IPS-18c (cell line): ENCODE results near the gene RPA1.
"Not testable (repeated sequence)": the region's sequence is repeated elsewhere in the genome, so short reads cannot be mapped to it uniquely, and the experiment has no call there.

Experiments
- H3K4me3 ChIP-seq: 2 replicates; pipeline ENCODE4 v1.7.0; 2013; ENCODE audit warnings: low read depth, mild to moderate bottlenecking, low read length, moderate library complexity; ENCODE audit not compliant: insufficient read depth
- H3K9me3 ChIP-seq: one replicate; pipeline ENCODE4 v1.6.1; 2013; ENCODE audit warnings: mild to moderate bottlenecking, low read length, moderate library complexity; ENCODE audit not compliant: control insufficient read depth, insufficient read depth

RPA1 gene

DNA sequence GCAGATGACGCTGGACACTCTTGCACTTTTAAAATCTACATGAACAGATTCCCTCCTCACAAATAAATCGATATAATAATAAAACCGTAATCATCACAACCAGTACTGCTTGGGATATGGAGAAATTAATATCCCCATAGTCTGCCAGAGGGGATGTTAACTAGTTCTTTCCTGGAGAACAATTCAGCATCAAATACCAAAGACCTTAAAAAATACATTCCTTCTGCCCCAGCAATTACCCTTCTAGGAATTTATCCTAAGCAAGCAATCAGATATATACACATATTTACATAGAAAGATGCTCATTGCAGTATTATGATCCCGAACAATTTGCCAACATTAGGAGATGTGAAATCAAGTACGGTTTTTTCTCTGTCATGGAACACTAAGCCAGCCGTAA is 21.9 kb upstream of the RPA1 start:
- H3K9me3 ChIP-seq, result peaks cover 2% of the 10 kb centered on the region
- H3K4me3 ChIP-seq, result no peak overlapping the region

DNA sequence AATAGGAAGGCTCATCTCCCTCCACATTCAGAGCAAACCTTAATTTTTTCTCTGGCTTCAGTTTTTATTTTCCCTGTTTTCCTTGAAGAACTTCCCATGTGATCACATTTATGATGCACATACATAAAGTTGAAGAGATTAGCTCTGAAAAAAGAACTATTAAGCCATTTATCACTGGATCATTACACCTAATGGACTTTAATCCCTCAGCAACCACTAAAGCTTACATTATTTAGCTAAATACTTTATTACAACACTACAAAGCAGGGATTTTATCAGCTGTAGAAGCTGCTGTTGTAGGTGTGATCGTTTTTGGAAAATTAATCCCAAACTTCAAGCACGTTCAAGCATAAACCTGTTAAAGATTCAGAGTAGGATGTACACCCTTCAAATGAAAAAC is 21.2 kb upstream of the RPA1 start:
- Histone ChIP-seq H3K9me3 (peaks cover 2% of the 10 kb centered on the region), H3K4me3 (no peak overlapping the region)

DNA sequence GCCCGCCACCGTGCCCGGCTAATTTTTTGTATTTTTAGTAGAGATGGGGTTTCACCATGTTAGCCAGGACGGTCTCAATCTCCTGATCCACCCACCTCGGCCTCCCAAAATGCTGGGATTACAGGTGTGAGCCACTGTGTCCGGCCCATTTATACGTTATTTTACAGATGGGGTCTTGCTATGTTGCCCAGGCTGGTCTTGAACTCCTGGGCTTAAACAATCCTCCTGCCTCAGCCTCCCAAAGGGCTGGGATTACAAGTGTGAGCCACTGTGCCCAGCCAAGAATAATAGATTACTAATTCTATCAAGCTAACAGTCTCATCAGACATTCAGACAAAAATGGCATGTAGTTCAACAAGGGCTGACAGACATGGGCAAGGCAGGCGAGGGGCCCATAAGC is 20.0 kb upstream of the RPA1 start:
- not testable (repeated sequence) for H3K4me3 ChIP-seq, H3K9me3 ChIP-seq

DNA sequence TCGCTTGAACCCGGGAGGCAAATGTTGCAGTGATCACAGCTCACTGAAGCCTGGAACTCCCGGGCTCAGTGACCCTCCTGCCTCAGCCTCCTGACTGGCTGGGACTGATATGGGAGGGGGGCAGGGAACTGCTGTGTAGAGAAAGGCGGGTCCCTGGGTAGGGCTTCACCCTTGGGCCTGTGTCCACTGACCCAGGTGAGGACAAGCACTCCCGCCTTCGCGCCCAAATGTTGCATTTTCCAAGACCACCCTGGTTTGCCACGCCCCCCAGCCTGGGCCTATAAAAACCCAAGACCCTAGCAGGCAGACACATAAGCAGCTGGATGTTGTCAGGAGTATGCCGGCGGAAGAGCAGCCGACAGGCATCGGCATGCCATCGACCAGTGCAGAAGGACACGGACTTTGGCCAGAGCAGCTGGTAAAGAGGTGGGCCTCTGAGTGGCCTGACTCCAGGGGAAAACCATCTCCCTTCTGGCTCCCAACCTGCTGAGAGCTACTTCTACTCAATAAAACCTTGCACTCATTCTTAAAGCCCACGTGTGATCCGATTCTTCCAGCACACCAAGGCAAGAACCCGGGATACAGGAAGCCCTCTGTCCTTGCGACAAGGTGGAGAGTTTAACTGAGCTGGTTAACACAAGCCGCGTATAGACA is 19.2 kb upstream of the RPA1 start:
- no peak overlapping the region for H3K4me3 ChIP-seq
- H3K9me3 ChIP-seq, result no peaks in the 10 kb centered on the region

DNA sequence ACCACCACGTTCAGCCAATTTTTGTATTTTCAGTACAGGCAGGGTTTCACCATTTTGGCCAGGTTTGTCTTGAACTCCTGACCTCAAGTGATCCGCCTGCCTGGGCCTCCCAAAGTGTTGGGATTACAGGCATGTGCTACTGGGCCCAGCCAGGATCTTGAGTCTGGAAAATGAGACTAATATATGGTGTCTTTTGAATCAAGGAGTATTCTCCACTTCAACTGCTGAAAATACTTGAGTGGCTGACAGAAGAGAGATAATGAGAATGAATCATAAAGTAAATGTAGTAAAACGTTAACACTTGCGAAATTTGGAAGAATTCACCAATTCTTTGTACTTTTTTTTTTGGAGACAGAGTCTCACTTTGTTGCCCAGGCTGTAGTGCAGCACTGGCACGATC is 16.7 kb upstream of the RPA1 start:
- Histone ChIP-seq H3K4me3 (no peak overlapping the region), H3K9me3 (no peaks in the 10 kb centered on the region)

DNA sequence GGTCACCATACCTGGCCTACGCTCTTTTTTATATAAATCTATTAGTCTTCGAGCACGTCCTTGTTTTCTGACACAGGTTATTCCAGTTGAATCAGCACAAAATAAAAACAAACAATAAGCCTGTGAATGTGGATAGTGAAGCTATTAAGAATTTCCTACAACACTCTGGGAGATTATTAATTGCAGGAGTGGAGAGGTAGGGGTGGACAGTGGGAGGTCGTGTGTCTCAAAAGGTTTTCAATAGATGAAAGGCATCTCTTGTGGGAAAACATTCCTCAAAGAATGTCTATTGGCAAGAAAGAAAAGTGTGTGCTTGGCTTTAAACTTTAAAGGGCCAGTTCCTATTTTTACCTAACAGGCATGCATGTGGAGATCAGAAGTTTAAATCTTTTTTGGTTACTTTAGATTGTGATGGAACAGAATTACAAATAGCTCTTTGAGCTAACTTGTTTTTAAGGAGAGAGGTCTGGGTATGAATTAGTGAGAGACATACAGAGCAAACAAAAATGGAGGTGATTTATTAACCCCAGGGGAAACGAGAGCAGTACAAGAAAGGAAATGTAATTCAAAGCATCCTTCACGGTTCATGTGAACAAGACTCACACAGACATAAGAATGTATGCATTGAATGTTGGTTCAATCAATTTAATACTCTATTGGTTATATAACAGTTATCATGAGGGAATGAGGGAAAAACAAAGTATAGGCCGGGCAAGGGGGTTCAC is 9.1 kb upstream of the RPA1 start:
- Histone ChIP-seq H3K9me3 (no peaks in the 10 kb centered on the region), H3K4me3 (no peak overlapping the region)

DNA sequence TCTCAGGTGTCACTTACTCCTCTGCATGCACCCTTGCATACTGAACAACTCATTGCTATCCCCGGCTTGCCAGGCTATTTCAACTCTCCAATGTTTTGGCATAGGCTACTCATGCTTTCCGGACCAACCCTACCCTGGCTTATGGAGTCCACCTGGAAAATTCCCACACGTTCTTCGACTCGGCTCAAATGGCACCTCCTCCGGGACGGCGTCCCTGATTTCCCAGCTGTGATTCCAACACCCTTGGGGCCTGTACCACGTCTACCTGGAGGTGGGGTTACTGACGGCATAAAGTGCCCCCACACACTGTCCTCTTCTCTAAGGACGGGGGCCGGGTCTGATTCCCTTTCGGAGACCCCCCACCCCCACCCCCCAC is 601 bp upstream of the RPA1 start:
- peak overlapping the region; percentile 83 for H3K4me3 ChIP-seq
- H3K9me3 ChIP-seq, result no peaks in the 10 kb centered on the region

DNA sequence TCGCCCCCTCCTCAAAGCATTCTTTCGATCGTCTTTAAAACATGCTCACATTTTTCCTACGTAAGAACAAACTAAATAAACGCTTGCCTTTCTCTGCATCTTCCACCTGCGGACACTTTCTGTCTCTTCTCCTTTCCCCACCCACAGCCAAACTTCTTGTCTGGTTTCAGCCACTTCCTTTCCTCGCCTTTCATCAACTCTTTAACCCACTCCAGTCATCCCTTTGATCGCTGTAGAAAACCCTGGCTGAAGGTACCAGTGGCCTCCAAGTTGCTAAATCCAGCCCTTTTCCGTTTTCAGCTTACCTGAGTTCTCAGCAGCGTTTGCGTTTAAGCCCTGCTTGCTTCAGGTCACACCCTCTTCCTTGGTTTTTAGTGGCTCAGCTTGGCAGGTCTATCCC is 483 bp downstream of the RPA1 start:
- Histone ChIP-seq H3K9me3 (no peaks in the 10 kb centered on the region), H3K4me3 (peak overlapping the region; percentile 83)

DNA sequence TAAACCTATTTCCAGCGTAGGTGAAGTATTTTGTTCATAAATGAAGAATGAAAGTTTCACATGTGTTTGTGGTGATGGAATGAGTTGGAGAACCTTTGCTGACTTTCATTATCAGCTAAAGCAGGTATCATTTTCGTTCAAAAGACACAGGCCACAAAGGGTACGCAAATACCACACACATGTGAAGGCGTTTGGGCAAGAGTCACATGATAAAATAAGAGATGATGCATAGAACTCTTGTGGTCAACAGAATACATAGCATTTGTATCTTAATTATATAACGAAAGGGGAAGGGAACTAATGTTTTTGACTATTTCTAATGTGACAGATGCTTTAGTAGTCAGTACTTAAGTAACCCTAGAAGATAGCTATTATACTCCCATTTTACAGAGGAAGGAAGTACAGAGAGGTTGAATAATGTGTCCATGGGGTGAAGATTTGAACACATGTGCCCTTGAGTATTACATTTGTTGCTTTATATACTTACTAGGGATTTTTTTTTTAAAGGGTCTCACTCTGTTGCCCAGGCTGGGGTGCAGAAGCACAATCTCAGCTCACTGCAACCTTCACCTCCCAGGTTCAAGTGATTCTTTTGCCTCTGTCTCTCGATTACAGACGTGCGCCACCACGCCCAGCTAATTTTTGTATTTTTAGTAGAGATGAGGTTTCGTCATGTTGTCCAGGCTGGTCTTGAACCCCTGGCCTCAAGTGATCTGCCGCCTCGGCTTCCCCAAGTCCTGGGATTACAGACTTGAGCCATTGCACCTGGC is 4.8 kb downstream of the RPA1 start:
- no peak overlapping the region for H3K4me3 ChIP-seq
- H3K9me3 ChIP-seq, result no peaks in the 10 kb centered on the region

DNA sequence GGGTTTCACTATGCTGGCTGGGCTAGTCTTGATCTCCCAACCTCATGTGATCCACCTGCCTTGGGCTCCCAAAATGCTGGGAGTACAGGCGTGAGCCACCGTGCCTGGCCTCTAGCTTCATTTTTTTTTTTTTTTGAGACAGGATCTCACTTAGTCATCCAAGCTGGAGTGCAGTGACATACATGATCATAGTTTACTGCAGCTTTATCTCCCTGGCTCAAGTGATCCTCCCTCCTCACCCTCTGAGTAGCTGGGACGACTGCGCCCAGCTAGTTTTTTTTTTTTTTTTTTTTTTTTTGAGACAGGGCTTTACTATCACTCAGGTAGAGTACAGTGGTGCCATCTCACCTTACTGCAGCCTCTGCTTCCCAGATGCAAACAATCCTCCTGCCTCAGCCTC is 9.7 kb downstream of the RPA1 start:
- no peak overlapping the region for H3K4me3 ChIP-seq
- H3K9me3 ChIP-seq, result no peaks in the 10 kb centered on the region

DNA sequence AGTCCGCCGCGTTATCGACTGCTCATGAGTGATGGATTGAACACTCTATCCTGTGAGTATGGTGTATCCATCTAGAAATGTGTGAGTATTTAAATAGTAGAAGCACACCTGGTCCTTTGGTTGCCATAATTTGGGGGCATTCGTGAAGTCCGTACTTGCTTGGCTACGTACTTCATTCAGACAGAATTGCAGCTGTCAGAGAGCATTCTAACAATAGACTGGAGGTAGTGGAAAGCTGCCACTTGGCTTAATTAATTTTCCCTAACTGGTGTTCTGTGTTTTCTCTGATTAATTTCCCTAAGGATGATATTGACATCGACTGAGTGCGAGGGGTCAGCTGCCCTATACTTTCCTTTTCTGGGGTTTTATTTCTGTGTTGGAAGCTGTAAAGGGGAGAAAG is 14.1 kb downstream of the RPA1 start:
- Histone ChIP-seq H3K4me3 (no peak overlapping the region), H3K9me3 (no peaks in the 10 kb centered on the region)

DNA sequence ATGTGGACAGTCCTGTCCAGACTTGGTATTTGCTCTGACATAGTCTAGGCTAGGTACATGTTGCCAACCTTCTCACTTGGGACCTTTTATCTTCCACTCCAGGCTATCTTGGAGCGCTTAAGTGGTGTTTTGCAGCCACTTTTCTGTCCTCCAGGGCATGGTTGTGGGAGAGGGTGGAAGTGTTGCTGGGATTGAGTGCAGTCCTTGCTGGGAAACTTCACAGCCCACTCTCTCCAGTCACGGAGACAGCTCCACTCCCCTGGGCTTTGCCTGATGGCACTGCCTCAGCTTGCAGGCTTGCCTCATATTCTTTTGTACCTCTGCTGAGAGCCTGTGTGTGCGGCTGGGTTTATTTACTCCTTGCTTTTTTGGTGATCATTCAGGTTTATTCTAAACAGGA is 17.4 kb downstream of the RPA1 start:
- H3K9me3 ChIP-seq, result no peaks in the 10 kb centered on the region
- no peak overlapping the region for H3K4me3 ChIP-seq

DNA sequence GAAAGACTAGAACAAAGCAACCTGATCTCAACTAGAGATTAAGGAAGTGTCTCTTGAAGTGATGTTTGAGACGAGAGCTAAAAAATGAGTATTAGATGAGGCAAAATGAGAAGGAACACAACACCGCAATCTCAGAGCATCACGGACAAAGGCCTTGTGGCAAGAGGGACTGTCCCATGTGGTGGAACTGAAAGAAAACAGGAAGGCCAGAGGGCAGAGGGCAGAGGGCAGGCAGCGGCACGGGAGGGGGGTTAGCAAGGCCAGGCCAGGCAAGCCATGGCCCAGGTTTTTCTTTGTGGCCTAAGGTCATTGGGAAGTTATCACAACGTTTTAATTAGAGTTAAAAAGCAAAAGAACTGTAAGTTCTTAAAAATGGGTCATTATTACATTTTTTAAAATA is 22.5 kb downstream of the RPA1 start:
- no peak overlapping the region for H3K4me3 ChIP-seq
- H3K9me3 ChIP-seq, result no peaks in the 10 kb centered on the region

DNA sequence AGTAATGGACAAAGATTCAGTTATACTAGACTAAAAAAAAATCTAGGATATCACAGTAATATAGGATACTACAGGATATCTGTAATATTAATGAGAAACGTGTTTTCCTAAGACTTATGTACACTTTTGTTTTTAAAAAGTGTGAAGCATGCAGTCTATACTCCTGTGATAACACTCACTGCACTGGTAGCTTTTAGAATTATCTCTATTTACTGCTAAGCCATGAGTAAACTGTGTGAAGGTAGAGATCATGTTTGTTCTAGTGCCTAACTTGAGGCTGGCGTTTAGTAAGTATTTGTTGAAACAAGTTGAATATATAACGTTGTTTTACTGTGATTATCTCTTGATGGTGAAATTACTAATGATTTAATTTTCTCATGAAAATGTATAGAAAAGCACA is 23.9 kb downstream of the RPA1 start:
- Histone ChIP-seq H3K4me3 (no peak overlapping the region), H3K9me3 (no peaks in the 10 kb centered on the region)

DNA sequence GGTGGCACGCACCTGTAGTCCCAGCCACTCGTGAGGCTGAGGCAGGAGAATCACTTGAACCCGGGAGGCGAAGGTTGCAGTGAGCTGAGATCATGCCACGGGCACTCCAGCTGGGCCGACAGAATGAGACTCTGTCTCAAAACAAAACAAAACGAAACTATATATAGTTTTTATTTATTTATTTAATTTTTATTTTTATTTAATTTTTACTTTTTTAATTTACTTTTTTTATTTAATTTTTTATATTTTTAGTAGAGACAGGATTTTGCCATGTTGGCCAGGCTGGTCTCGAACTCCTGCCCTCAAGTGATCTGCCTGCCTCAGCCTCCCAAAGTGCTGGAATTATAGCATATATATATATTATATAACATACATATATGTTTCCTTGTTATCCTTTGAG is 26.7 kb downstream of the RPA1 start:
- H3K4me3 ChIP-seq, H3K9me3 ChIP-seq: not testable (repeated sequence)

DNA sequence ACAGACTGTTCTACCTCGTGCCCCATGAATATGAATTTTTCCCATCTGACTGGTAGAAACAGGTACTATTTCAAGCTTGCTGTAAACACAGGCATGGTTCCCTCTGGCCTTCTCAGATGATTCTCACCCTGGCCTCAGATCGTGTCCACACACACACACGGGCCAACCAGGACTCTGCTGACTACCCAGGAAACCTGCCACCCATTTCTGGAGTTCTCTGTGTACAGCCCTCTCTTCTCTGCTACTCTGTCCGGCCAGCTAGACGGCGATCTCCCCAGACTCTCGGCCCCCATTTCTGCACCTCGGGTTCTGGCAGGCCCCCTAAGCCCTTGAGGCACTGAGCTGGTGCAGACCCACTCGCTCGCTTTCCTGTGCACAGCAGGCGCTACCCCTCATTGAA is 31.2 kb downstream of the RPA1 start:
- Histone ChIP-seq H3K9me3 (no peaks in the 10 kb centered on the region), H3K4me3 (no peak overlapping the region)

DNA sequence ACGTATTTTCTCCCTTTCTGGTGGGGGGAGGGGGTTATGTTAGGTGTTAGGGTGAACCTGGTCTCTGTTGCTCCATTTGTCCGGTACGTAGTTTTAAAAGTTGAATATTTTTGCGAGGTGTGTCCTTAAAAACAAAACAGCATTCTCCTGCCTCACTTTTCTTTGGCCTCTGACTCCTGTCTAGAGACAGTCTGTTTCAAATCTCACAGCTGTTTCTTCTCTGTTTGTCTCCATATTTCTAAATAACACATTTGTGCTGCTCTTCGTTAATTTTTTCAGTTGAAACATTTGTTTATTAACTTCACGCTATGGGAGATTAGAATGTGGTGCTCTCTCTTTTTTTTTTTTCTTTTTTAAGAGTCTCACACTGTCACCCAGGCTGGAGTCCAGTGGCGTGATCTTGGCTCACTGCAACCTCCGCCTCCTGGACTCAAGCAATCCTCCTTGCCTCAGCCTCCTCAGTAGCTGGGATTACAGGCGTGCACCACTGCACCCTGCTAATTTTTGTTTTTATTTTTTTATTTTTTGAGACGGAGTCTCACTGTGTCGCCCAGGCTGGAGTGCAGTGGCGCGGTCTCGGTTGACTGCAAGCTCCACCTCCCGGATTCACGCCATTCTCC is 31.7 kb downstream of the RPA1 start:
- no peak overlapping the region for H3K4me3 ChIP-seq
- H3K9me3 ChIP-seq, result no peaks in the 10 kb centered on the region
